DMS114 treated with DMSO at 0.1 percent for 48 hours (cell line): ENCODE measurements around the gene TMEM260.

ENCODE experiments used
- DNase-seq: peaks from one replicate; lab custom pipeline; 2025; ENCODE audit not compliant: unreplicated experiment; lab: John Stamatoyannopoulos, UW

Gene TMEM260

GRCh38 chr14:56579345-56580220 lies at the start of gene TMEM260:
TMEM260 (plus strand) TSS chr14:56579798; CDS start chr14:56579915, 117 bp downstream.
- DNase-seq = peak; percentile 71

- DNase-seq = no peak
These were observed 47.1 kb upstream of the TMEM260 start for GRCh38 chr14:56532546-56532945.

GRCh38 chr14:56534656-56535055 lies 44.9 kb upstream of the TMEM260 start:
- no peak for DNase-seq

DNA sequence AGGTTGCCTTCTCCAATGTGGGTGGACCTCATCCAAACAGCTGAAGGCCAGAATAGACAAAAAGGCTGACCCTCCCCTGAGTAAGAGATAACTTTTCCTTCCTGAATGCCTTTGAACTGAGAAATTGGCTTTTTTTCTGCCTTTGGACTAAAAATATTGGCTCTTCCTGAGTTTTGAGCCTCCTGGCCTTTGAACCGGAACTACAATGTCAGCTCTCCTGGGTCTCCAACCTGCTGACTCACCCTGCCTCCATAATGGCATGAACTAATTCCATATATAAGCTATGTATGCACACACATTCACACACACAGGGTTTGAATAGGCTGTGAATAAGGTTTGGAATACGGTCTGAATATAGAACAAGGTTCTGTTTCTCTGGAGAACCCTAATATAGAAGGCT lies 39.7 kb upstream of the TMEM260 start:
- no peak for DNase-seq

GRCh38 chr14:56543436-56543835 lies 36.2 kb upstream of the TMEM260 start:
- no peak for DNase-seq

GRCh38 chr14:56549721-56550120 lies 29.9 kb upstream of the TMEM260 start:
- DNase-seq = no peak

DNA sequence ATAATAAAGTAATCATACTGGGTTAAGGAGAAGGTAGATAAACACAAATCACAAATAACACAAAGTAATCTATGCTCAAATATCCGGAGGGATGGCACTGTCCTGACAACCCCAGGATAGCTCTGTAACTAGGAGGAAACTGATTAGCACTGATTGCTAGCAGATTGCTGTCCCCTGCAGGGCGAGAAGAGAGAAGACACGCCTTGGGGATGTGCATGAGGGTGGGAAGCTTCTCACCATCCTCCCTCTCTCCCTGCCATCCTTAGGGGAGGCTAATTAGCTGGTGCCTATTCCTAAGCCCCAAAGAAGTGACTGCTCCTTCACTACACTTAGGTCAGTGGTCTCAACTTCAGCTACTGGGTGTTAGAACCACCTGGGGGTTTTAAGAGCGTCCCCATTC lies 27.0 kb upstream of the TMEM260 start:
- no peak for DNase-seq

GRCh38 chr14:56554301-56554700 lies 25.3 kb upstream of the TMEM260 start:
- no peak for DNase-seq

DNA sequence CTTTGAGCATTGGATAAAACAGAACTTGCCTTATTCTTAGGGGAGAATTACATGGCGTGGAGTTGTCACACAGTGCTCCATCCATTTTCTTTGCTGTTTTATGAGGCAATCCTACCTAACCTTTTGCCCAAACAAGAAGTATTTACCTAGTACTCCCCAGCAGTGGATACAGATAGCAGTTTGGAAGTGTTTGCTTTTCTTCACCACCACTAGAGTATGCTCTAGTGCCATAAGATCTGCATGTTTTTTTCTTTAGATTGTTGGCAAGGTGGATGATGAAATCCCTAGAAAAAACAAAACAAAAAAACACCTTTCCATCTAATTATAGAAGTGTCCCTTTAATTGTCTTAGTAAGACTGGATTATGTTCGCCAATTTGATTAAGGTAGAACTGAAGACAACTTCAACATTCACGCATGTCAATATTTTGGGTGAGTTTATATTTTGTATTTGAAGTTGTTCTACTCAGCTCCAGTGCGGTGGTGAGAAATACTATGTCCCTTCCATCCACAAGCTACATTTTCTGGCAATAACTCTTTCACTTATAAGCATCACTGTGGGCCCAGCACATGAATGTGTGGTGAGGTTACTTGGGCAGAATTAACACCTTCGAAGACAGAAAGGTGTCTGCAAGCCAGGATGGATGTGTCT lies 23.6 kb upstream of the TMEM260 start:
- peak; percentile 46 for DNase-seq

DNA sequence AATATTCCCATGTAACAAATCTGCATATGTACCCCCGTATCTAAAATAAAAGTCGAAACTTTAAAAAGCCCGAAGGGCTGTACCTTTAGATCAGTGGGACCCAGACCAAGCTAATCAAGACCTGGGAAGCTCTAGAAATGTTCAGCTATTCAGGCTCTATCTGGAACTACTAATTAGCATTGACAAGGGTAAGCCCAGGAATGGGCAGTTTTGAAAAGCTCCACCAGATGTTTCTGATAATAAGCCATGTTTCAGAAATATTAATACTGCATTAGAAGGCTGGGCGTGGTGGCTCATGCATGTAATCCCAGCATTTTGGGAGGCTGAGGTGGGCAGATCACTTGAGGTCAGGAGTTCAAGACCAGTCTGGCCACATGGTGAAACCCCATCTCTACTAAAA lies 20.4 kb upstream of the TMEM260 start:
- no peak for DNase-seq

- DNase-seq = no peak
These were observed 18.0 kb upstream of the TMEM260 start for GRCh38 chr14:56561606-56562005.

GRCh38 chr14:56562883-56563282 lies 16.7 kb upstream of the TMEM260 start:
- DNase-seq = no peak

DNA sequence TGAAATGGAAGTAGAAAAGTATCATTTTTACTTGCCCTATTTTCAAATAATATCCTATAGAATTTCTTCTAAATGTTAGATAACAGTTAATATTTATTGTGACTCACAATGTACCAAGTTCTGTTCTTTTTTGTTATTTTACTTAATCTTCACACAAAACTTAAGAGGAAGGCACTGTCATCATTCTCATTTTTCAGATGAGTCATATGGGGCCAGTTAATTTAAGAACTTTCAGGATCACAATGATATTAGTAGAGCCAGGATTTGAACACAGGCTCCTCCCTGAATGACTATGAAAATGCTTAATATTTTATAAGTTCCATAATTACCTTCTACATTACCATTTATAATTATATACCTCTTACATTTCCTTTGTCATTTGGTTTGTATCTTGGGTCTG lies 10.4 kb upstream of the TMEM260 start:
- no peak for DNase-seq

- DNase-seq = no peak
These were observed 9.3 kb upstream of the TMEM260 start for GRCh38 chr14:56570295-56570694.

GRCh38 chr14:56580221-56580711 lies 668 bp downstream of the TMEM260 start:
- no peak for DNase-seq

DNA sequence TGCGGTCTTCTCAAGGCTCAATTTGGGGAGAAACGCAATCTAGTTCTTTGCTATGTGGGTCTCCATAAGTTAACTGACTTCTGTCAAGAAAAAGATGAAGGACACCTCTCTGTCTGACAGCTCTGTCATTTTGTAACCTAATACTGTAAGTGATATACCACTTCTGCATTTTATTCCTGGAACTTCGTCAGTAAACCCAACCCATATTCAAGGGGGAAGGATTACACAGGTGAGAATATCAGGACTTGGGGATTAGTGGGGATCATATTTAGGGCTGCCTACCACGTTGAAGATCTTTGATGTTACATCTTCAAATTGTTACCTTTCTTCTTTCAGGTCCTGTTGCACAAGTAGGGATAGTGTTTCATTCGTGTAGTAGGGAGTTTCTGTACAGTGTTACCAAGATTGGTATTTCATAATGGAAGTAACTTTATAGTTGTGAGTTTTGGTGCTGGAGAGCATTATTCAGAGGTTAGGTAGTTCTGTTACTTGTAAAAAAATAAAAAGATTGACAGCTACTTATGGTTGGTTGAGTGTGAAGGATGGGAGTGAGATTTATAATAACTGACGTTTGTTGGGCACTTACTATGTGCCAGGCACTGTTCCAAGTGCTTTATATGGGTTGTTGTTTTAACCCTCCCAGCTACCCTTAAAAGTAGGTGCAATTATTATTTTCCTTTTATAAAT lies 1.6 kb downstream of the TMEM260 start:
- no peak for DNase-seq

DNA sequence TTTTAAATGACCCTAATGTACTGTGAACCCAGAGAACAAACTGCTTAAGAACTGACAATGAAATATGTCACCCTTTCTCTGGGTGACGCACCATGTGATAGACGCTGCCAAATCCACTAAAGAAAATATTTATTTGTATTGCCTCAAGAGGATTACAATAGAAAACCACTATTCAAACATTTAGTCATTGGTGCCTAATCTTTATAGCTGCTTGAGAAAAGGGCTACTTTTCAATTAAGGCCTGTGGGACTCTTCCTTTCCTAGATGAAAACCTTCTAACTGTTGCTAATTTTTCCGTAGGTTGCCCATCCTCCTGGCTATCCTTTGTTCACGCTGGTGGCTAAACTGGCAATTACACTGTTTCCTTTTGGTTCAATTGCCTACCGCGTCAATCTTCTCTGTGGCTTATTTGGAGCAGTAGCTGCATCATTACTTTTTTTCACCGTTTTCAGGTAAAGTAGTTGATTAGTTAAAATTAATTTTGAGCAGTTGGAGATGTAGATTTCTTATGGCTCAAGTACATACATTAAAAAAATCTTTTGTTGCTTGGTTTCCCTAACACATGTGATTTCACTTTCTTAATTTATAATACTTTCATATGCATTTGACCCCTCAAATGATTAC lies 6.0 kb downstream of the TMEM260 start:
- no peak for DNase-seq

GRCh38 chr14:56587701-56588100 lies 8.1 kb downstream of the TMEM260 start:
- no peak for DNase-seq

DNA sequence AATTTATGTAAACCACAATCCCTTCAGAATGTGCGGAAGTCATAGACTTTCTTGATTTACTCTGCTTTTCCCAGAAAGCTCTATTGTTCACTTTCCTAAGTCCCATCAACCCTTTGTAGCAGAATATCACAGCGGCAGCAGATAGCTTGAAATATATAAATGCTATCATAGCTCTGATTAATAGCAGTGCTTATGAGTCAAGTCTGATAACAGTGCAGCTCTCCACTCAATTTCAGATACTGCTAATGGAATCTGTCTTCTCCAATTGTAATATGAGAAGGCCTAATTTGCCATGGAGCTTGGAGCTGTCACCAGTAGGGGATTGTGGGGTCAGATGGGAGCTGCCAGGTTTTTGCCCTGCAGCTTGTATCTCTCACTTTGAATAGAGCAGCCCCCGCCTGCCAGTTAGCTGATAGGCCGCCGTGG lies 10.9 kb downstream of the TMEM260 start:
- DNase-seq = no peak

DNA sequence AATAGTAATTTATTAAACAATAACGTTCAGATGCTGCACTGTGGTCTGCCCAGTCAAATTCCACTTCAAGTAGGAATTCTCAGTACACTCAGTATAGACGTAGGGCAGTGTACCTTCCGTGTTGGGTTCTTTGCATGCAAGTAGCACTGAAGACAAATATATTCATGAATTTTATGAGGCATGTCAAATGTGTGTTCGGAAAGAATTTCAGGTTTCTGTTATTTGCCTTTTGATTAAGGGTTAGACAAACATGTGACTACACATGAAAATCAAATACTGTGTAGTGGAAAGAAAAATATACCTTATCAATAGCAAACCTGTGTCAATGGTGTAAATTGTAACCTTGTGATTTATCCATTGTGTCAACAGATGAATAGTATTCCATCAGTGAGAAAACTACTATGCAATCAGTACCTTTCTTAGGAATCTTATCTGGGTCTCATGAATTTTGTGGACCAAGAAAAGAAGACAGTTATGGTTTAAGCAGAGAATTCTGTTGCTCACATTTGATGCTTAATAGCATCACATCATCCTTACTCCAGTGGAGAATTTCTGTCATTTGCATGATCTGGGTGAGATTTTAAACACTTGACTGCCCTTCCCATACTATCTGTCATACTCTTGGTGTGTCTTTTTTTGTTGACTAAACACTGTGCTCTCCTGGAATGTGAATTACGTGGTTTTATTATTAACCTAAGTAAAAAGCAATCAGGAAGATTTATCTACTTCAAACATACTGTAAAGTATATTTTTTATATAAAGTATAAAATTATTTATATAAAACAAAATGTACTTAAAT lies 13.3 kb downstream of the TMEM260 start:
- no peak for DNase-seq
